Activated CD8-positive, alpha-beta memory T cell treated with anti-CD3 and anti-CD28 coated beads, Interleukin-2, amount 50 U/mL, for 24 hours (primary cell): Measurements from ENCODE around the gene BMP10.

ENCODE experiments used
- DNase-seq: peaks from one replicate; pipeline ENCODE4 v3.0.0-alpha.2; 2020; ENCODE audit errors: extremely low read depth

The BMP10 gene

DNA sequence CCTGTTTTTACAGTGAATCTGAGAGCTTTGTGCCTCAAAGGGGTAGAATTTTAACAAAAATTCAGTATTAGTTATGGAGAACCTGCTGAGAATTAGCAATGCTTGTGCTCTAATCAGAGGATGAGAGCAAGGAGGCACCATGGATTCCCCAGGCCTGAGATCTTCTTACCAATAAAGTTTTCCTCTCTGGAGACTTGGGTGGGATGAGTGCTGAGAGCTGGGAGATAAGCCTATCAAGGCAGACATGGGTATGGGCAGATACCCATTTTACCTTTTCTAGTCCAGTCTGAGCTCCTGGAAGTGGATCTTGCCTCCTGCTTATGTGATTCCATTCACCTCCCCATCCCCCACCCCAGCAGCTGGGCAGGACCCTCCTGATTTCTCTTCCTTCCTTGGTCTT lies 53.9 kb downstream of the BMP10 start:
- no peak for DNase-seq
